NCI-H82 treated with DMSO at 0.1 percent for 48 hours (cell line): ENCODE measurements around the gene HMBS.
"Not testable (repeated sequence)": the region's sequence is repeated elsewhere in the genome, so short reads cannot be mapped to it uniquely, and the experiment has no call there.

Experiments used
- DNase-seq: peaks from one replicate; lab custom pipeline; 2025; ENCODE audit not compliant: unreplicated experiment; lab: John Stamatoyannopoulos, UW

The HMBS gene

GRCh38 chr11:119118227-119118626, 33.5 kb downstream of the HMBS start:
- DNase-seq = no peak

- no peak for DNase-seq
Observed at GRCh38 chr11:119118946-119119345, 34.3 kb downstream of the HMBS start.

GRCh38 chr11:119120639-119121007, 35.9 kb downstream of the HMBS start:
- DNase-seq = no peak

- peak; percentile 96 for DNase-seq
Observed at GRCh38 chr11:119121008-119121810, 36.5 kb downstream of the HMBS start, which contains the start of gene HINFP. Gene HINFP (plus strand): TSS chr11:119121580. CDS start chr11:119126945, 5,365 bp downstream.

- no peak for DNase-seq
Observed at GRCh38 chr11:119121811-119122124, 37.1 kb downstream of the HMBS start.

- DNase-seq = no peak
Observed at GRCh38 chr11:119125821-119126220, 41.1 kb downstream of the HMBS start.

- DNase-seq = no peak
Observed at GRCh38 chr11:119126675-119127268, 42.1 kb downstream of the HMBS start.

- no peak for DNase-seq
Observed at GRCh38 chr11:119130662-119131061, 46.0 kb downstream of the HMBS start.

GRCh38 chr11:119134389-119134978, 49.8 kb downstream of the HMBS start:
- DNase-seq = no peak

- DNase-seq = not testable (repeated sequence)
Observed at GRCh38 chr11:119139276-119139675, 54.6 kb downstream of the HMBS start.
